GM21619 (cell line): ENCODE data around the gene PRF1.
A peak's percentile ranks its signal among the peaks of the same experiment; 100 is the strongest.

Experiments
- ATAC-seq: cut with Tn5 transposase; IDR thresholded peaks from one replicate; pipeline ENCODE4 v1.9.1; 2021; ENCODE audit not compliant: unreplicated experiment

Gene PRF1

GRCh38 chr10:70579234-70580002 is 23.1 kb downstream of the PRF1 start:
- ATAC-seq, result no peak

- peak; percentile 62 for ATAC-seq
Measured at GRCh38 chr10:70578371-70578947, 24.1 kb downstream of the PRF1 start.

- no peak for ATAC-seq
Measured at GRCh38 chr10:70576803-70577517, 25.6 kb downstream of the PRF1 start.

- ATAC-seq, result peak; percentile 44
Measured at GRCh38 chr10:70575874-70576802, 26.4 kb downstream of the PRF1 start.

- ATAC-seq, result no peak
Measured at GRCh38 chr10:70575486-70575873, 27.1 kb downstream of the PRF1 start.

- no peak for ATAC-seq
Measured at GRCh38 chr10:70573599-70574506, 28.7 kb downstream of the PRF1 start.

GRCh38 chr10:70571636-70572439 is 30.7 kb downstream of the PRF1 start:
- no peak for ATAC-seq

- ATAC-seq, result no peak
Measured at GRCh38 chr10:70571236-70571635, 31.3 kb downstream of the PRF1 start.

GRCh38 chr10:70568781-70569495 is 33.6 kb downstream of the PRF1 start:
- ATAC-seq, result no peak

- no peak for ATAC-seq
Measured at GRCh38 chr10:70568113-70568512, 34.4 kb downstream of the PRF1 start.

- no peak for ATAC-seq
Measured at GRCh38 chr10:70567603-70568002, 34.9 kb downstream of the PRF1 start.

- no peak for ATAC-seq
Measured at GRCh38 chr10:70566515-70567290, 35.8 kb downstream of the PRF1 start.

- ATAC-seq, result no peak
Measured at GRCh38 chr10:70565556-70566514, 36.7 kb downstream of the PRF1 start.

GRCh38 chr10:70564901-70565351 is 37.6 kb downstream of the PRF1 start:
- no peak for ATAC-seq

GRCh38 chr10:70564113-70564725 is 38.3 kb downstream of the PRF1 start:
- ATAC-seq, result no peak

- no peak for ATAC-seq
Measured at GRCh38 chr10:70563230-70563629, 39.3 kb downstream of the PRF1 start.
